NCI-H1092 treated with DMSO at 0.1 percent for 48 hours (cell line): Measurements from ENCODE around the gene AANAT.
A peak's percentile ranks its signal among the peaks of the same experiment; 100 is the strongest.

Experiments
- DNase-seq: peaks from one replicate; lab custom pipeline; 2025; lab: John Stamatoyannopoulos, UW

AANAT gene

GRCh38 chr17:76490112-76490710 lies 22.8 kb downstream of the AANAT start:
- no peak for DNase-seq

- DNase-seq: no peak
Observed at GRCh38 chr17:76491271-76492122, 24.1 kb downstream of the AANAT start.

GRCh38 chr17:76492123-76492988 lies 25.0 kb downstream of the AANAT start:
- no peak for DNase-seq

- DNase-seq: no peak
Observed at GRCh38 chr17:76492989-76493501, 25.6 kb downstream of the AANAT start.

GRCh38 chr17:76493505-76494167 lies 26.2 kb downstream of the AANAT start:
- no peak for DNase-seq

GRCh38 chr17:76495663-76496400 lies 28.4 kb downstream of the AANAT start:
- DNase-seq: no peak

- no peak for DNase-seq
Observed at GRCh38 chr17:76496464-76496863, 29.1 kb downstream of the AANAT start.

- DNase-seq: no peak
Observed at GRCh38 chr17:76497699-76497978, 30.2 kb downstream of the AANAT start.

GRCh38 chr17:76497979-76498875 lies 30.8 kb downstream of the AANAT start:
- DNase-seq: peak; percentile 22

GRCh38 chr17:76498876-76499251 lies 31.5 kb downstream of the AANAT start:
- no peak for DNase-seq

GRCh38 chr17:76499267-76499667 lies 31.9 kb downstream of the AANAT start:
- DNase-seq: no peak

- no peak for DNase-seq
Observed at GRCh38 chr17:76500074-76500746, 32.8 kb downstream of the AANAT start.

- DNase-seq: no peak
Observed at GRCh38 chr17:76500747-76501017, 33.3 kb downstream of the AANAT start.

- peak; percentile 60 for DNase-seq
Observed at GRCh38 chr17:76501018-76501826, 33.8 kb downstream of the AANAT start, which contains the start of gene RHBDF2. Gene RHBDF2, minus strand, starts transcription at chr17:76501423. Its CDS starts 19,899 bp downstream, at chr17:76481524.

GRCh38 chr17:76501827-76502307 lies 34.5 kb downstream of the AANAT start:
- no peak for DNase-seq

GRCh38 chr17:76502341-76503211 lies 35.2 kb downstream of the AANAT start:
- no peak for DNase-seq

GRCh38 chr17:76504117-76504516 lies 36.7 kb downstream of the AANAT start:
- no peak for DNase-seq
